ENCODE data around the gene SUMF1.

GRCh38 chr3:4356546-4357410 lies 110.3 kb downstream of the SUMF1 start:
- TF ChIP-seq CTCF (IDR thresholded peaks at IDR 0.05) = no peak
- no peak for TF ChIP-seq POLR2A (IDR thresholded peaks at IDR 0.05)
